GM12891 (cell line): ENCODE results near the gene ZNF217.

ENCODE experiments used
- SPI1 ChIP-seq: IDR thresholded peaks from 2 replicates; pipeline ENCODE4 v1.6.1; 2011; ENCODE audit warnings: low read depth, low read length, control low read depth
- TAF1 ChIP-seq: IDR thresholded peaks from 2 replicates; pipeline ENCODE4 v1.6.1; 2011; ENCODE audit warnings: low read depth, low read length, control low read depth

DNA sequence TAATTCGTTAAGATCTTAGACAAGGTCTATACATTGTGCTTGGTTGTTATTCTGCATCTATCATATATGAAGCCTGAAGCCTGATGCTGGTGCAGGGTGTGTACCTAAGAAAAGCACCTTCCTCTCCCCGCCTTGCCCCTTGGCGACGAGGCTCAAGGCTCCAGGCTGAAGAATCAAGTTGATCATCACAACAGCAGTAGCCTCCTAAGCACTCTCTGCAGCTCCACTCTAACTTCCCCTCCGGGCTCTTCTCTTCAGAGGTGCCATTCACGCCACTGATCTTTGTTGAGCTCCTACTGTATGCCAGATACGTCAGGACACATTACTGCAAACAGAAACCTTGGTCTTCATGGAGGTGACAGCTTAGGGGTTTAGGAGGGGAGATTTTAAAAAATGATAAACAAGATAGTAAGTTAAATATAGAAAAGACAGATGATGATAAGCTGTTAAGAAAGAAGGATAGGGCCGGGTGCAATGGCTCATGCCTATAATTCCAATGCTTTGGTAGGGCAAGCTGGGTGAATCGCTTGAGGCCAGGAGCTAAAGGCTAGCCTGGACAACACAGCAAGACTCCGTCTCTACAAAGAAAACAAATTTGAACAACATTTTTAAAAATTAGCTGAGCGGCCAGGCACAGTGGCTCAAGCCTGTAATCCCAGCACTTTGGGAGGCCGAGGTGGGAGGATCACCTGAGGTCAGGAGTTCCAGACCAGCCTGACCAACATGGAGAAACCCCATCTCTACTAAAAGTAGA lies 38.4 kb upstream of the ZNF217 start:
- TF ChIP-seq SPI1 (no peak), TAF1 (no peak)
